Neural cell (in vitro differentiated cells): ENCODE measurements around the gene VRK1. TPM values are rescaled to one million over a fixed set of nuclear protein-coding genes. Genes with fewer than 3 reads are reported as not detected.

Source experiments
- H2AFZ ChIP-seq: fragments of 200-600, 300-800 bp; sonication (generic), shearing (Covaris generic); 2 replicates; pipeline ENCODE4 v1.6.0; 2014; ENCODE audit warnings: low read depth, mild to moderate bottlenecking, antibody characterized with exemption, low read length, moderate library complexity
- H3F3A ChIP-seq: fragments of 200-600 bp; shearing (Covaris generic); 2 replicates; pipeline ENCODE4 v1.6.1; 2016; ENCODE audit warnings: mild to moderate bottlenecking, moderate library complexity, mixed read lengths, antibody characterized with exemption, low read length; ENCODE audit not compliant: insufficient read depth, poor library complexity, severe bottlenecking
- H3K27ac ChIP-seq: fragments of 200-600, 300-800 bp; sonication (generic), shearing (Covaris generic); 2 replicates; pipeline ENCODE4 v1.5.1; 2014; ENCODE audit warnings: mild to moderate bottlenecking, low read length, moderate library complexity
- H3K27me3 ChIP-seq: fragments of 300-800, 200-600 bp; sonication (generic), shearing (Covaris generic); 2 replicates; pipeline ENCODE4 v1.6.0; 2014; ENCODE audit warnings: mild to moderate bottlenecking, low read depth, low read length, moderate library complexity; ENCODE audit not compliant: insufficient read depth
- H3K36me3 ChIP-seq: fragments of 300-800, 200-600 bp; sonication (generic), shearing (Covaris generic); 2 replicates; pipeline ENCODE4 v1.5.1; 2014; ENCODE audit warnings: mild to moderate bottlenecking, antibody characterized with exemption, low read length, moderate library complexity; ENCODE audit not compliant: insufficient read depth
- H3K4me2 ChIP-seq: fragments of 300-800, 200-600 bp; sonication (generic), shearing (Covaris generic); 2 replicates; pipeline ENCODE4 v1.6.0; 2014; ENCODE audit warnings: mild to moderate bottlenecking, low read length
- H3K4me3 ChIP-seq: fragments of 300-800, 200-600 bp; sonication (generic), shearing (Covaris generic); 2 replicates; pipeline ENCODE4 v1.5.1; 2014; ENCODE audit warnings: mild to moderate bottlenecking, low read length, moderate library complexity
- H3K79me2 ChIP-seq: fragments of 200-600 bp; shearing (Covaris generic); replicated peaks from 2 replicates; pipeline ENCODE4 v1.6.0; 2014; ENCODE audit warnings: mild to moderate bottlenecking, low read length, moderate library complexity; ENCODE audit not compliant: insufficient read depth
- H3K9ac ChIP-seq: fragments of 300-800, 200-600 bp; sonication (generic), shearing (Covaris generic); 2 replicates; pipeline ENCODE4 v1.6.1; 2016; ENCODE audit warnings: mild to moderate bottlenecking, low read length, mixed read lengths
- H3K9me2 ChIP-seq: fragments of 200-600 bp; shearing (Covaris generic); 2 replicates; pipeline ENCODE4 v1.6.1; 2016; ENCODE audit warnings: mild to moderate bottlenecking, low read length, mixed read lengths; ENCODE audit not compliant: insufficient read depth
- H3K9me3 ChIP-seq: fragments of 200-600, 300-800 bp; sonication (generic), shearing (Covaris generic); 2 replicates; pipeline ENCODE4 v1.6.1; 2016; ENCODE audit warnings: mild to moderate bottlenecking, mixed run types, low read length, moderate library complexity, mixed read lengths
- H4K20me1 ChIP-seq: fragments of 200-600 bp; shearing (Covaris generic); 2 replicates; pipeline ENCODE4 v1.6.1; 2016; ENCODE audit warnings: mild to moderate bottlenecking, mixed run types; ENCODE audit not compliant: insufficient read depth
- CTCF ChIP-seq: fragments of 450-650 bp; IDR thresholded peaks from 2 replicates; pipeline ENCODE4 v1.5.1; 2014; ENCODE audit warnings: antibody characterized with exemption, mild to moderate bottlenecking, moderate library complexity; ENCODE audit not compliant: poor library complexity, severe bottlenecking
- EP300 ChIP-seq: fragments of 450-650 bp; conservative IDR thresholded peaks from 2 replicates; pipeline ENCODE4 v1.6.1; 2014; ENCODE audit warnings: antibody characterized with exemption, mild to moderate bottlenecking, moderate library complexity; ENCODE audit not compliant: poor library complexity, severe bottlenecking
- EZH2 ChIP-seq: fragments of 200-600, 300-800 bp; shearing (Covaris generic), sonication (generic); IDR thresholded peaks from 2 replicates; pipeline ENCODE4 v1.6.1; 2014; ENCODE audit warnings: antibody characterized with exemption, low read length, borderline replicate concordance, mild to moderate bottlenecking; ENCODE audit not compliant: insufficient read depth, poor library complexity, severe bottlenecking
- MXI1 ChIP-seq: fragments of 450-650 bp; conservative IDR thresholded peaks from 2 replicates; pipeline ENCODE4 v1.6.1; 2014; ENCODE audit warnings: antibody characterized with exemption, mild to moderate bottlenecking; ENCODE audit not compliant: poor library complexity, severe bottlenecking
- POLR2AphosphoS5 ChIP-seq: IDR thresholded peaks from 2 replicates; pipeline ENCODE4 v1.6.1; 2012
- RAD21 ChIP-seq: fragments of 450-650 bp; conservative IDR thresholded peaks from 2 replicates; pipeline ENCODE4 v1.6.1; 2014; ENCODE audit warnings: antibody characterized with exemption, mild to moderate bottlenecking, moderate library complexity
- REST ChIP-seq: IDR thresholded peaks from 2 replicates; pipeline ENCODE4 v1.6.1; 2012; ENCODE audit warnings: borderline replicate concordance
- SMC3 ChIP-seq: fragments of 450-650 bp; conservative IDR thresholded peaks from 2 replicates; pipeline ENCODE4 v1.6.1; 2014; ENCODE audit warnings: antibody characterized with exemption, mild to moderate bottlenecking, moderate library complexity; ENCODE audit not compliant: poor library complexity
- TAF1 ChIP-seq: IDR thresholded peaks from 2 replicates; pipeline ENCODE4 v1.6.1; 2012; ENCODE audit warnings: low read depth
- polyA plus RNA-seq: library from polyadenylated mRNA; depleted of rRNA; stranded (reverse); fragments of >200 nt; gene quantifications from 2 replicates; pipeline ENCODE4 v1.2.3, GENCODE V29; 2014

VRK1 gene
- polyA plus RNA-seq, 1 donor from 2014 or later, result 86.0 TPM

- H3K27ac ChIP-seq, result no peak overlapping the region
- TF ChIP-seq TAF1, result no peak
- no peak for TF ChIP-seq SMC3
- no peak for TF ChIP-seq POLR2AphosphoS5
- TF ChIP-seq CTCF, result no peak
- TF ChIP-seq EZH2, result no peak
- TF ChIP-seq EP300, result no peak
- TF ChIP-seq RAD21, result no peak
- TF ChIP-seq MXI1, result no peak
- no peak for TF ChIP-seq REST
These were observed 42.1 kb downstream of the VRK1 start for GRCh38 chr14:96839251-96839650.

GRCh38 chr14:96843137-96843536, 46.0 kb downstream of the VRK1 start:
- no peak for TF ChIP-seq EZH2
- no peak for TF ChIP-seq SMC3
- no peak for TF ChIP-seq MXI1
- no peak for TF ChIP-seq EP300
- no peak for TF ChIP-seq TAF1
- TF ChIP-seq RAD21, result no peak
- no peak for TF ChIP-seq CTCF
- TF ChIP-seq REST, result no peak
- H3K27me3 ChIP-seq, result no peaks in the 10 kb centered on the region
- H2AFZ ChIP-seq, result no peak overlapping the region
- H3F3A ChIP-seq, result no peaks in the 10 kb centered on the region
- H3K4me3 ChIP-seq, result no peak overlapping the region
- no peak overlapping the region for H3K4me2 ChIP-seq
- no peak overlapping the region for H3K9ac ChIP-seq
- H3K79me2 ChIP-seq, result no peaks in the 10 kb centered on the region
- peaks cover 8% of the 10 kb centered on the region for H3K36me3 ChIP-seq
- no peaks in the 10 kb centered on the region for H3K9me3 ChIP-seq
- no peaks in the 10 kb centered on the region for H3K9me2 ChIP-seq
- H4K20me1 ChIP-seq, result no peaks in the 10 kb centered on the region
- H3K27ac ChIP-seq, result no peak overlapping the region

More at GRCh38 chr14:96839251-96839650, 42.1 kb downstream of the VRK1 start:
- Histone ChIP-seq H3F3A (no peaks in the 10 kb centered on the region), H3K9me2 (no peaks in the 10 kb centered on the region), H3K36me3 (no peaks in the 10 kb centered on the region), H3K27me3 (no peaks in the 10 kb centered on the region), H3K4me2 (no peak overlapping the region), H3K79me2 (no peaks in the 10 kb centered on the region), H4K20me1 (no peaks in the 10 kb centered on the region), H3K9me3 (no peaks in the 10 kb centered on the region), H3K4me3 (no peak overlapping the region), H3K9ac (no peak overlapping the region), H2AFZ (no peak overlapping the region)
